IMR-90 (cell line): Measurements from ENCODE around the gene RNF151. TPM values are rescaled to one million over a fixed set of nuclear protein-coding genes. Genes with fewer than 3 reads are reported as not detected.

Source experiments
- ATAC-seq: fragments of 200-7000 bp; cut with Tn5 transposase; 2 replicates; pipeline ENCODE4 v1.9.1; 2020; ENCODE audit warnings: low read depth, mild to moderate bottlenecking, moderate library complexity
- BruUV-seq: library from RNA; stranded (reverse); fragments of 400-500 nt; replicated peaks from 2 replicates; lab custom pipeline; 2021; lab: Mats Ljungman, UMichigan
- CTCF ChIA-PET: fragments of 300-600 bp; formaldehyde crosslinking; extraction: SDS; loops from one replicate; lab custom pipeline; 2021; ENCODE audit warnings: antibody characterized with exemption; lab: Yijun Ruan, JAX
- POLR2A ChIA-PET: fragments of 300-600 bp; sonication (Branson Sonifier 250); formaldehyde crosslinking; loops from one replicate; lab custom pipeline; 2022; ENCODE audit warnings: antibody characterized with exemption; ENCODE audit not compliant: unreplicated experiment; lab: Charles Lee
- DNase-seq: peaks from one replicate; pipeline ENCODE4 v3.0.0; 2013
- H2AFZ ChIP-seq: replicated peaks from 2 replicates; pipeline ENCODE3; 2013; ENCODE audit warnings: low read length, mild to moderate bottlenecking; ENCODE audit not compliant: poor library complexity
- H2AK5ac ChIP-seq: 2 replicates; pipeline ENCODE4 v1.6.1; 2013; ENCODE audit warnings: low read depth, low read length, inconsistent platforms
- H2AK9ac ChIP-seq: replicated peaks from 2 replicates; pipeline ENCODE3; 2013; ENCODE audit warnings: mild to moderate bottlenecking, low read depth, low read length, moderate library complexity; ENCODE audit not compliant: poor library complexity
- H2BK120ac ChIP-seq: 2 replicates; pipeline ENCODE4 v1.6.1; 2013; ENCODE audit warnings: low read depth, low read length, inconsistent platforms
- H2BK15ac ChIP-seq: 3 replicates; pipeline ENCODE4 v1.6.1; 2013; ENCODE audit warnings: low read depth, low read length, inconsistent platforms
- H2BK20ac ChIP-seq: 2 replicates; pipeline ENCODE4 v1.6.1; 2013; ENCODE audit warnings: low read depth, mild to moderate bottlenecking, inconsistent platforms, low read length, moderate library complexity
- H2BK5ac ChIP-seq: 2 replicates; pipeline ENCODE4 v1.6.1; 2013; ENCODE audit warnings: mild to moderate bottlenecking, low read depth, low read length, inconsistent platforms; ENCODE audit not compliant: poor library complexity, severe bottlenecking
- H3K14ac ChIP-seq: replicated peaks from 2 replicates; pipeline ENCODE4 v1.6.1; 2013; ENCODE audit warnings: low read depth, low read length, inconsistent platforms
- H3K18ac ChIP-seq: 2 replicates; pipeline ENCODE4 v1.6.1; 2013; ENCODE audit warnings: low read depth, low read length, control low read depth
- H3K23ac ChIP-seq: 2 replicates; pipeline ENCODE4 v1.6.1; 2013; ENCODE audit warnings: low read depth, low read length, inconsistent platforms
- H3K27ac ChIP-seq: 2 replicates; pipeline ENCODE4 v1.5.1; 2013; ENCODE audit warnings: mild to moderate bottlenecking, control low read depth, low read length; ENCODE audit not compliant: insufficient read depth
- H3K27me3 ChIP-seq: 2 replicates; pipeline ENCODE4 v1.6.1; 2013; ENCODE audit warnings: low read length; ENCODE audit not compliant: control insufficient read depth, insufficient read depth
- H3K36me3 ChIP-seq: 2 replicates; pipeline ENCODE4 v1.6.1; 2013; ENCODE audit warnings: low read length, mixed read lengths; ENCODE audit not compliant: control insufficient read depth, insufficient read depth
- H3K4ac ChIP-seq: 2 replicates; pipeline ENCODE4 v1.6.1; 2013; ENCODE audit warnings: low read depth, low read length, inconsistent platforms
- H3K4me1 ChIP-seq: 2 replicates; pipeline ENCODE4 v1.6.1; 2013; ENCODE audit warnings: low read length, mixed read lengths; ENCODE audit not compliant: control insufficient read depth, insufficient read depth
- H3K4me2 ChIP-seq: 2 replicates; pipeline ENCODE4 v1.6.1; 2013; ENCODE audit warnings: low read depth, mild to moderate bottlenecking, control low read depth, low read length, moderate library complexity
- H3K4me3 ChIP-seq: 2 replicates; pipeline ENCODE4 v1.5.1; 2013; ENCODE audit warnings: low read depth, mild to moderate bottlenecking, control low read depth, low read length, moderate library complexity; ENCODE audit not compliant: insufficient read depth
- H3K56ac ChIP-seq: 2 replicates; pipeline ENCODE4 v1.6.1; 2013; ENCODE audit warnings: low read length, inconsistent platforms; ENCODE audit not compliant: insufficient read depth; ENCODE audit errors: extremely low read depth
- H3K79me1 ChIP-seq, 2 experiments: 2 replicates each; pipeline ENCODE4 v1.6.1; 2013; ENCODE audit warnings: low read length in 2 of 2, inconsistent platforms in 1 of 2, low read depth in 1 of 2
- H3K9ac ChIP-seq: 2 replicates; pipeline ENCODE4 v1.6.1; 2013; ENCODE audit warnings: low read depth, low read length, control low read depth
- H3K9me1 ChIP-seq: 2 replicates; pipeline ENCODE4 v1.6.1; 2013; ENCODE audit warnings: low read length, inconsistent platforms; ENCODE audit not compliant: insufficient read depth
- H3K9me3 ChIP-seq: 2 replicates; pipeline ENCODE4 v1.6.1; 2013; ENCODE audit warnings: low read length; ENCODE audit not compliant: control insufficient read depth, insufficient read depth
- H4K20me1 ChIP-seq: 2 replicates; pipeline ENCODE4 v1.6.1; 2013; ENCODE audit warnings: low read length, inconsistent platforms; ENCODE audit not compliant: insufficient read depth
- H4K5ac ChIP-seq: 2 replicates; pipeline ENCODE4 v1.6.1; 2013; ENCODE audit warnings: mild to moderate bottlenecking, low read depth, low read length, control low read depth
- H4K8ac ChIP-seq, 2 experiments: 2 replicates each; pipeline ENCODE4 v1.6.1; 2013; ENCODE audit warnings: low read depth in 2 of 2, low read length in 2 of 2, control low read depth in 1 of 2, inconsistent platforms in 1 of 2
- H4K91ac ChIP-seq: 2 replicates; pipeline ENCODE4 v1.6.1; 2013; ENCODE audit warnings: low read depth, low read length, inconsistent platforms; ENCODE audit not compliant: insufficient read depth
- BHLHE40 ChIP-seq: fragments of 150-350 bp; IDR thresholded peaks from 2 replicates; pipeline ENCODE4 v1.6.1; 2016; ENCODE audit warnings: mild to moderate bottlenecking, low read depth, low read length
- CEBPB ChIP-seq: IDR thresholded peaks from 2 replicates; pipeline ENCODE4 v1.6.1; 2012; ENCODE audit warnings: low read depth, low read length, improper control_type of control experiment
- CHD1 ChIP-seq: IDR thresholded peaks from 2 replicates; pipeline ENCODE4 v1.6.1; 2012; ENCODE audit warnings: low read depth, low read length, improper control_type of control experiment
- FOS ChIP-seq: fragments of 150-350 bp; IDR thresholded peaks from 2 replicates; pipeline ENCODE4 v1.6.1; 2016; ENCODE audit warnings: low read depth, low read length
- MAFK ChIP-seq: IDR thresholded peaks from 2 replicates; pipeline ENCODE4 v1.6.1; 2012; ENCODE audit warnings: low read depth, low read length, improper control_type of control experiment
- MAZ ChIP-seq: IDR thresholded peaks from 2 replicates; pipeline ENCODE4 v1.6.1; 2012; ENCODE audit warnings: low read depth, mild to moderate bottlenecking, low read length, improper control_type of control experiment, moderate library complexity, borderline replicate concordance
- MXI1 ChIP-seq: IDR thresholded peaks from 2 replicates; pipeline ENCODE4 v1.6.1; 2012; ENCODE audit warnings: low read depth, mild to moderate bottlenecking, low read length, moderate library complexity, borderline replicate concordance
- NFE2L2 ChIP-seq: fragments of 150-350 bp; IDR thresholded peaks from 2 replicates; pipeline ENCODE4 v1.6.1; 2016; ENCODE audit warnings: low read depth, mild to moderate bottlenecking, low read length
- POLR2A ChIP-seq: IDR thresholded peaks from 2 replicates; pipeline ENCODE4 v1.6.1; 2012; ENCODE audit warnings: mild to moderate bottlenecking, low read depth, low read length
- RAD21 ChIP-seq: IDR thresholded peaks from 2 replicates; pipeline ENCODE4 v1.6.1; 2012; ENCODE audit warnings: low read length, improper control_type of control experiment
- RCOR1 ChIP-seq: IDR thresholded peaks from 2 replicates; pipeline ENCODE4 v1.6.1; 2012; ENCODE audit warnings: mild to moderate bottlenecking, low read length, improper control_type of control experiment; ENCODE audit not compliant: insufficient replicate concordance
- SMC3 ChIP-seq: fragments of 150-350 bp; IDR thresholded peaks from 2 replicates; pipeline ENCODE4 v1.6.1; 2016; ENCODE audit warnings: low read depth, mild to moderate bottlenecking, antibody characterized with exemption, low read length, moderate library complexity
- WGBS, 2 experiments: methylation state at CpG; one replicate each; pipeline versions ENCODE4 v1.1.5 to v1.1.7; 2013; ENCODE audit warnings: missing lambda C conversion rate in 2 of 2; ENCODE audit not compliant: insufficient read length in 1 of 2; ENCODE audit errors: extremely low coverage in 2 of 2; 5-methylcytosine and 5-hydroxymethylcytosine counted together
- dilution Hi-C: fragments of 300-500 bp; cut with HindIII; formaldehyde crosslinking; loops from one replicate; pipeline ENCODE4 v1.14.3; 2018; ENCODE audit warnings: low sequenced_read_pairs; ENCODE audit not compliant: unreplicated experiment
- in situ Hi-C: fragments of 300-500 bp; cut with MboI; formaldehyde crosslinking; loops from 3 replicates; pipeline ENCODE4 v1.14.3; 2019; ENCODE audit warnings: low sequenced_read_pairs, inconsistent platforms, mixed read lengths
- intact Hi-C: fragments of 100-400 bp; cut with micrococcal nuclease; formaldehyde crosslinking; loops from 2 replicates; pipeline ENCODE4 v1.10.0; 2022
- polyA plus RNA-seq, 3 experiments: library from polyadenylated mRNA; depleted of rRNA; stranded (reverse); fragments of >200 nt; gene quantifications; 2 replicates each; pipeline ENCODE4 v1.2.3, GENCODE V29; 2012; ENCODE audit warnings: low replicate concordance in 1 of 3
- total RNA-seq: library from RNA; depleted of rRNA; stranded (reverse); fragments of >200 nt; gene quantifications from 2 replicates; pipeline ENCODE4 v1.2.3, GENCODE V29; 2012
- TF ChIP-seq, protein P1 (sequence below): fragments of 150-350 bp; IDR thresholded peaks from 2 replicates; pipeline ENCODE4 v1.6.1; 2016; ENCODE audit warnings: low read depth, mild to moderate bottlenecking, low read length, moderate library complexity, borderline replicate concordance
- TF ChIP-seq, protein P2 (sequence below): fragments of 150-350 bp; IDR thresholded peaks from 2 replicates; pipeline ENCODE4 v1.6.1; 2017; ENCODE audit warnings: mild to moderate bottlenecking, antibody characterized with exemption, low read length, low read depth
- TF ChIP-seq, protein P3 (sequence below): conservative IDR thresholded peaks from 2 replicates; pipeline ENCODE4 v1.5.1; 2012; ENCODE audit warnings: mild to moderate bottlenecking, low read depth, low read length, improper control_type of control experiment

The RNF151 gene
- total and polyA plus RNA-seq, 2 of the 4 experiments (the other 2 are of a cell fraction), result not detected

DNA sequence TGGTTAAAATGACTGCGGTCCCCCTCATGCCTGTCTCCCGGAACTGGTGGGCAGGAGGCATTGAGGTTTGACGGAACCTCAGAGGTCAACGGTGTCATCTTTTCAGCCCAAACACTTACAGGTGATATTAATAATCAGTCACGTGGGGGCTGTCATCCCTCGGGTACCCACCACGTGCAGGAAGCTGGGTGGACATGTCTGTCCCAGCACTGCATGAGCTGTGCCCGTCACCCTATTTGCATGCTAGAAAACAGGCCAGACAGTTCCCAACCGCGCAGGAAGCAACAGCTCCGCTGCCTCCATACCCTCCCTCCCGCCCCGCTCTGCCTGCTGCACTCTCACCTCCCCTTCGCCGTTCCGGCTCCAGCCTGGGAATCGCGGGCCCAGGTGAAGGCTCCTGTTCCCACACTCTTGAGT is 24.5 kb downstream of the RNF151 start:
- Histone ChIP-seq H3K23ac (no peak overlapping the region), H3K4me2 (no peak overlapping the region), H3K9me1 (peaks cover 19% of the 10 kb centered on the region), H3K56ac (no peak overlapping the region), H3K4ac (no peak overlapping the region), H4K20me1 (no peaks in the 10 kb centered on the region), H4K91ac (no peak overlapping the region), H2BK5ac (no peak overlapping the region), H3K18ac (no peak overlapping the region), H3K9me3 (peaks cover 2% of the 10 kb centered on the region; the same call in 1 of the 2 replicates), H2BK15ac (no peak overlapping the region), H3K36me3 (peaks cover 9% of the 10 kb centered on the region), H3K79me1 (peaks cover 5 to 23% of the 10 kb centered on the region in 2 experiments; a peak in 3 of 4 replicates), H3K4me1 (peaks cover 14% of the 10 kb centered on the region), H4K5ac (no peak overlapping the region), H3K27ac (no peak overlapping the region), H2AK5ac (peak overlapping the region; percentile 34; the same call in 1 of the 2 replicates), H2BK120ac (no peak overlapping the region), H2AK9ac (peak overlapping the region; percentile 88), H3K27me3 (peaks cover 17% of the 10 kb centered on the region), H2BK20ac (no peak overlapping the region), H3K14ac (no peak overlapping the region), H3K4me3 (no peak overlapping the region), H2AFZ (peak overlapping the region; percentile 44), H3K9ac (no peak overlapping the region), H4K8ac (no peak overlapping the region)
- intact Hi-C loops, result no loop called here
- 31% methylated on average over 4 of the region's 18 CpGs; no CpG with 5 or more reads in 1 of the 2 experiments for WGBS, 2 experiments
- dilution Hi-C loops, result no loop called here
- CTCF ChIA-PET, result interaction anchor here (1.1 kb wide), 1 partner anchor 12 kb away, joined by 3 read pairs; no protein-coding TSS in a partner anchor
- no peak for TF ChIP-seq RCOR1
- TF ChIP-seq CEBPB, result no peak
- TF ChIP-seq FOS, result no peak
- no peak for TF ChIP-seq SMC3
- no peak for TF ChIP-seq CHD1
- TF ChIP-seq MXI1, result no peak
- TF ChIP-seq, protein P1, sequence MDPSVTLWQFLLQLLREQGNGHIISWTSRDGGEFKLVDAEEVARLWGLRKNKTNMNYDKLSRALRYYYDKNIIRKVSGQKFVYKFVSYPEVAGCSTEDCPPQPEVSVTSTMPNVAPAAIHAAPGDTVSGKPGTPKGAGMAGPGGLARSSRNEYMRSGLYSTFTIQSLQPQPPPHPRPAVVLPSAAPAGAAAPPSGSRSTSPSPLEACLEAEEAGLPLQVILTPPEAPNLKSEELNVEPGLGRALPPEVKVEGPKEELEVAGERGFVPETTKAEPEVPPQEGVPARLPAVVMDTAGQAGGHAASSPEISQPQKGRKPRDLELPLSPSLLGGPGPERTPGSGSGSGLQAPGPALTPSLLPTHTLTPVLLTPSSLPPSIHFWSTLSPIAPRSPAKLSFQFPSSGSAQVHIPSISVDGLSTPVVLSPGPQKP, result no peak
- no peak for TF ChIP-seq BHLHE40
- TF ChIP-seq MAZ, result no peak
- TF ChIP-seq, protein P2, sequence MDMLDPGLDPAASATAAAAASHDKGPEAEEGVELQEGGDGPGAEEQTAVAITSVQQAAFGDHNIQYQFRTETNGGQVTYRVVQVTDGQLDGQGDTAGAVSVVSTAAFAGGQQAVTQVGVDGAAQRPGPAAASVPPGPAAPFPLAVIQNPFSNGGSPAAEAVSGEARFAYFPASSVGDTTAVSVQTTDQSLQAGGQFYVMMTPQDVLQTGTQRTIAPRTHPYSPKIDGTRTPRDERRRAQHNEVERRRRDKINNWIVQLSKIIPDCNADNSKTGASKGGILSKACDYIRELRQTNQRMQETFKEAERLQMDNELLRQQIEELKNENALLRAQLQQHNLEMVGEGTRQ, result no peak
- TF ChIP-seq MAFK, result no peak
- no peak for TF ChIP-seq NFE2L2
- no peak for TF ChIP-seq POLR2A
- no peak for TF ChIP-seq RAD21
- TF ChIP-seq, protein P3, sequence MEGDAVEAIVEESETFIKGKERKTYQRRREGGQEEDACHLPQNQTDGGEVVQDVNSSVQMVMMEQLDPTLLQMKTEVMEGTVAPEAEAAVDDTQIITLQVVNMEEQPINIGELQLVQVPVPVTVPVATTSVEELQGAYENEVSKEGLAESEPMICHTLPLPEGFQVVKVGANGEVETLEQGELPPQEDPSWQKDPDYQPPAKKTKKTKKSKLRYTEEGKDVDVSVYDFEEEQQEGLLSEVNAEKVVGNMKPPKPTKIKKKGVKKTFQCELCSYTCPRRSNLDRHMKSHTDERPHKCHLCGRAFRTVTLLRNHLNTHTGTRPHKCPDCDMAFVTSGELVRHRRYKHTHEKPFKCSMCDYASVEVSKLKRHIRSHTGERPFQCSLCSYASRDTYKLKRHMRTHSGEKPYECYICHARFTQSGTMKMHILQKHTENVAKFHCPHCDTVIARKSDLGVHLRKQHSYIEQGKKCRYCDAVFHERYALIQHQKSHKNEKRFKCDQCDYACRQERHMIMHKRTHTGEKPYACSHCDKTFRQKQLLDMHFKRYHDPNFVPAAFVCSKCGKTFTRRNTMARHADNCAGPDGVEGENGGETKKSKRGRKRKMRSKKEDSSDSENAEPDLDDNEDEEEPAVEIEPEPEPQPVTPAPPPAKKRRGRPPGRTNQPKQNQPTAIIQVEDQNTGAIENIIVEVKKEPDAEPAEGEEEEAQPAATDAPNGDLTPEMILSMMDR, result no peak
- ATAC-seq (no peak), DNase-seq (no peak)
- BruUV-seq, result no TSS peak
- POLR2A ChIA-PET, result no interaction called here
- in situ Hi-C loops, result no loop called here
